ENCODE results near the gene CACNA1H. TPM values are rescaled to one million over a fixed set of nuclear protein-coding genes. Genes with fewer than 3 reads are reported as not detected.

CACNA1H gene
- polyA plus RNA-seq, 1 experiment = 0.37 TPM

DNA sequence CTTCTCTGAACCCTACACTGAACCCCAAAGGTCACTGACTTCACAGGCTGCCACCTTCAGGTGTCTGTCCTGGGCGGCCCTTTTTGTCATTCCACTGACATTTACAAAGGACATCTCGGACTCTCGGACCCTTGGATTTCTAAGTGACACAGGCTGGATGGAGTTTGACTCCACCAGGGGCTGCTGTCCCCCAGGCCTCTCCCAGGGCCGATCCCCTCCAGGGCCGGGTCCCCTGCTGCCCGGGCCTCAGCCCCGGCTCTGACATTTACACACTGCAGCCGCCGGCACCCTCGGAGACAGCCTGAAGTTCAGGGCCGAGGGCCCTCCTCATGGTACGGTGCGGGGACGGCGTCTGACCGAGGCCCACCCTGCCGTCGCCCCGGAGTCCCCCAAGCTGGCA lies 24.1 kb downstream of the CACNA1H start:
- no peaks in the 10 kb centered on the region for H3K27me3 ChIP-seq (ENCODE audit: control insufficient read depth, insufficient read depth, low read length)
- POLR2A ChIA-PET = no interaction called here
- CTCF ChIA-PET = no interaction called here

DNA sequence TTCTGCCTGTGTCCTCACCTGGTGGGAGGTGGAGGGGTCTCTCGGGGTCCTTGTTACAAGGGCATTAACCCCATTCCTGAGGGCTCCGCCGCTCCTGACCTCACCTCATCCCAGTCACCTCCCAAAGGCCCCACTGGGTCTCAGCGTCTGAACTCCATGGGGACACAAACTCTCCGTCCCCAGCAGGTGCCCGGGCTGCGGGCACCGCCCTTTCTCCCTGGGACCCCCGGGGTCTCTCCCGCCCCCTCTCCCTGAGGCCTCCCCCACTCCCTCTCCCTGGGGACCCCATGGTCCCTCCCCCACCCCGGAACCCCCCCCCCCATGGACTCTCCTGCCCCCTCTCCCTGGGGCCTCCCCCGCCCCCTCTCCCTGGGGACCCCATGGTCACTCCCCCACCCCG lies 24.8 kb downstream of the CACNA1H start:
- H3K27me3 ChIP-seq (ENCODE audit: control insufficient read depth, insufficient read depth, low read length) = no peaks in the 10 kb centered on the region
- TF ChIP-seq, protein P1, sequence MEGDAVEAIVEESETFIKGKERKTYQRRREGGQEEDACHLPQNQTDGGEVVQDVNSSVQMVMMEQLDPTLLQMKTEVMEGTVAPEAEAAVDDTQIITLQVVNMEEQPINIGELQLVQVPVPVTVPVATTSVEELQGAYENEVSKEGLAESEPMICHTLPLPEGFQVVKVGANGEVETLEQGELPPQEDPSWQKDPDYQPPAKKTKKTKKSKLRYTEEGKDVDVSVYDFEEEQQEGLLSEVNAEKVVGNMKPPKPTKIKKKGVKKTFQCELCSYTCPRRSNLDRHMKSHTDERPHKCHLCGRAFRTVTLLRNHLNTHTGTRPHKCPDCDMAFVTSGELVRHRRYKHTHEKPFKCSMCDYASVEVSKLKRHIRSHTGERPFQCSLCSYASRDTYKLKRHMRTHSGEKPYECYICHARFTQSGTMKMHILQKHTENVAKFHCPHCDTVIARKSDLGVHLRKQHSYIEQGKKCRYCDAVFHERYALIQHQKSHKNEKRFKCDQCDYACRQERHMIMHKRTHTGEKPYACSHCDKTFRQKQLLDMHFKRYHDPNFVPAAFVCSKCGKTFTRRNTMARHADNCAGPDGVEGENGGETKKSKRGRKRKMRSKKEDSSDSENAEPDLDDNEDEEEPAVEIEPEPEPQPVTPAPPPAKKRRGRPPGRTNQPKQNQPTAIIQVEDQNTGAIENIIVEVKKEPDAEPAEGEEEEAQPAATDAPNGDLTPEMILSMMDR (IDR thresholded peaks at IDR 0.05; ENCODE audit: insufficient read depth, low read depth, low read length) = no peak
- no peak for DNase-seq (ENCODE audit: low read depth)
- ChIA-PET CTCF (no interaction called here), POLR2A (no interaction called here)
- no peaks in the 10 kb centered on the region for H3K36me3 ChIP-seq (ENCODE audit: control insufficient read depth, insufficient read depth, low read length)
- H3K4me3 ChIP-seq (ENCODE audit: low read depth, low read length) = no peak overlapping the region

More for the DNA sequence above, 24.1 kb downstream of the CACNA1H start:
- Histone ChIP-seq H3K36me3 (ENCODE audit: control insufficient read depth, insufficient read depth, low read length) (no peaks in the 10 kb centered on the region), H3K4me3 (ENCODE audit: low read depth, low read length) (no peak overlapping the region)
- TF ChIP-seq, protein P1 (IDR thresholded peaks at IDR 0.05; ENCODE audit: insufficient read depth, low read depth, low read length) = no peak
- DNase-seq (ENCODE audit: low read depth) = no peak

DNA sequence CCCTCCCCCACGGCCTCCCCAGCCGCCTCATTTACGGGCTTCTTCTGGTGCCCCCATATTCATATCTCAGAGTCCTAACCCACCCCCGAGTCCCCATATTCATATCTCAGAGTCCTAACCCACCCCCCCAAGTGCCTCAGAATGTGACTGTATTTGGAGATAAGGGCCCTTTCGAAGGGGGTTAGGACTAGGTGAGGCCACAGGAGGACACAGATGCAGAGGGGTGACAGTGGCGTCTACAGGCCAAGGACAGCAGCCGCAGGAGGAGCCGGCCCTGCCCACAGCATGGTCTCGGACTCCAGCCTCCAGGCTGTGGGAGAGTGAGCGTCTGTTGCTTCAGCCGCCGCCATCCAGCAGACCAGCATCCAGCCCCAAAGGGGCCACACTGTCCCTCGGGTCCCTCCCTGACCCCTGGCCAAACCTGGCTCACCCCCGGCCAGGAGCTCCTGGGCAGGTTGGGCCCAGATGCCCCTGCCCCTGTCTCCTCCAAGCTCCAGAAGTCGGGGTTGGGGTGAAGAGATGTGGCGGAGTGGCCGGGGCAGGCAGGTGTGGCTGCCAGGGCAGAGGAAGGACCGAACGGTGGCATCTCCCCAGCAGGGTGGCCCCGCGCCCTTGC lies 25.5 kb downstream of the CACNA1H start:
- POLR2A ChIA-PET = no interaction called here
- Histone ChIP-seq H3K4me3 (ENCODE audit: low read depth, low read length) (no peak overlapping the region), H3K36me3 (ENCODE audit: control insufficient read depth, insufficient read depth, low read length) (no peaks in the 10 kb centered on the region), H3K27me3 (ENCODE audit: control insufficient read depth, insufficient read depth, low read length) (no peaks in the 10 kb centered on the region)
- CTCF ChIA-PET = no interaction called here
- TF ChIP-seq, protein P1 (IDR thresholded peaks at IDR 0.05; ENCODE audit: insufficient read depth, low read depth, low read length) = no peak
- no peak for DNase-seq (ENCODE audit: low read depth)

DNA sequence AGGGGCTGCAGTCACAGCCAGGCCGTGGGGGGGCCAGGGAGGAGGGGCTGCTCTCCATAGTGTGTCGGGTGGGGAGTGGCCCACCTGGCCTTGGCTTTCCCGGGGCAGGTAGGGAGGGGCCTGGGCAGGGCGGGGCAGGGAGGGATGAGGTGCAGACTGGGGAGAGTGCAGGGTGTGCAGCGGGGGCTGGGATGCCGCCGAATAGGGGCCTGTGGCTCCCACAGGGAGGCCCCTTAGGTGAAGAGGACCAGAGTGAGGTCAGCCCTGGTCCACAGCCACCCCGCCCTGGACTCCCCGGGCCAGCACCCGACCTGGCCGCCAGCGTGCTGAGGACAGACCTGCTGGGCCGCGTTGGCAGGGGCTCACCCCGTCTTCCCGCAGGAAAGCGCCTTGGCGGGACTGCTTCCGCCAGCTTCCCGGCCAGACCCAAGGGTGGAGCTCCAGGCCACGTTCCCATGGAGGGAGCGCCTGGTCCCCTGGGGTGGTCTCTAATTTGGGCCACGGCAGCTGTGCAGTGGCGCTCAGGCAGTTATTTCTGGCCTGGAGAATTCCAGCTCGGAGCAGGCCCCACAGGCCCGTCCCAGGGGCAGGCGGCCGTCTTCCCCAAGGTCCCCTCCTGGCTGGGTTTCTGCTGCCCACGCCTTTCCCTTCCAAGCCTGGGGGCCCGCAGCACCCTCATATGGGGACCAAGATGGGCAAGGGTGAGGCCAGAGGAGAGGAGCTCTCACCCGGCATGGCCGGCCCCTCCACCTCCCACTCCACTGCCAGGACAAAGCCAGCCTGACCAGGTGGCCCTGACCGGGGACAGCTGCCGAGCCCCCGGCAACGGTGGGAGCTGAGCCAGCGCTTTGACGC lies 27.9 kb downstream of the CACNA1H start:
- Histone ChIP-seq H3K4me3 (ENCODE audit: low read depth, low read length) (no peak overlapping the region), H3K27me3 (ENCODE audit: control insufficient read depth, insufficient read depth, low read length) (no peaks in the 10 kb centered on the region), H3K36me3 (ENCODE audit: control insufficient read depth, insufficient read depth, low read length) (no peaks in the 10 kb centered on the region)
- DNase-seq (ENCODE audit: low read depth) = no peak
- TF ChIP-seq, protein P1 (IDR thresholded peaks at IDR 0.05; ENCODE audit: insufficient read depth, low read depth, low read length) = no peak
- CTCF ChIA-PET = interaction anchor here (0.9 to 1.3 kb wide), 4 partner anchors 12 to 75 kb away, joined by 3 to 7 read pairs (median 3); no protein-coding TSS in a partner anchor
- POLR2A ChIA-PET = no interaction called here
